PC-3 (cell line): Measurements from ENCODE around the gene GSTK1. TPM values are rescaled to one million over a fixed set of nuclear protein-coding genes. Genes with fewer than 3 reads are reported as not detected.

Source experiments
- ATAC-seq: fragments of 200-7000 bp; cut with Tn5 transposase; 2 replicates; pipeline ENCODE4 v1.9.1; 2020; ENCODE audit warnings: mild to moderate bottlenecking, moderate library complexity
- BruUV-seq: library from RNA; stranded (reverse); fragments of 400-500 nt; replicated peaks from 2 replicates; lab custom pipeline; 2021; lab: Mats Ljungman, UMichigan
- CTCF ChIA-PET: fragments of 300-600 bp; sonication (Branson Sonifier 250); formaldehyde crosslinking; loops from one replicate; lab custom pipeline; 2022; ENCODE audit warnings: antibody characterized with exemption; lab: Charles Lee
- POLR2A ChIA-PET: fragments of 300-600 bp; sonication (Branson Sonifier 250); formaldehyde crosslinking; loops from one replicate; lab custom pipeline; 2022; ENCODE audit warnings: antibody characterized with exemption; ENCODE audit not compliant: unreplicated experiment; lab: Charles Lee
- DNase-seq: peaks from one replicate; pipeline ENCODE4 v3.0.0-alpha.2; 2015
- H2AFZ ChIP-seq: fragments of 300-600 bp; sonication (generic); 2 replicates; pipeline ENCODE4 v1.6.0; 2016; ENCODE audit warnings: antibody characterized with exemption, low read length
- H3F3A ChIP-seq: fragments of 300-600 bp; sonication (generic); one replicate; pipeline ENCODE4 v1.6.0; 2017; ENCODE audit warnings: antibody characterized with exemption, low read length, control low read depth, mild to moderate bottlenecking; ENCODE audit not compliant: unreplicated experiment
- H3K27ac ChIP-seq: fragments of 300-600 bp; sonication (generic); 2 replicates; pipeline ENCODE4 v1.5.1; 2016; ENCODE audit warnings: mild to moderate bottlenecking, low read length
- H3K27me3 ChIP-seq: fragments of 300-600 bp; sonication (generic); 2 replicates; pipeline ENCODE4 v1.6.1; 2016; ENCODE audit warnings: low read length, mixed read lengths
- H3K36me3 ChIP-seq: fragments of 300-600 bp; sonication (generic); 2 replicates; pipeline ENCODE4 v1.6.1; 2016; ENCODE audit warnings: low read depth, mixed run types, low read length, mixed read lengths
- H3K4me1 ChIP-seq: fragments of 300-600 bp; sonication (generic); 2 replicates; pipeline ENCODE4 v1.5.1; 2016; ENCODE audit warnings: low read length; ENCODE audit not compliant: insufficient read depth
- H3K4me2 ChIP-seq: fragments of 300-600 bp; sonication (generic); 2 replicates; pipeline ENCODE4 v1.6.0; 2016; ENCODE audit warnings: low read length
- H3K4me3 ChIP-seq: fragments of 300-600 bp; sonication (generic); 2 replicates; pipeline ENCODE4 v1.5.1; 2016; ENCODE audit warnings: mild to moderate bottlenecking, low read length, mixed read lengths
- H3K79me2 ChIP-seq: fragments of 300-600 bp; sonication (generic); 2 replicates; pipeline ENCODE4 v1.6.1; 2017; ENCODE audit warnings: low read length, mixed read lengths
- H3K9ac ChIP-seq: fragments of 300-600 bp; sonication (generic); 2 replicates; pipeline ENCODE4 v1.6.0; 2016; ENCODE audit warnings: mild to moderate bottlenecking, low read length
- H3K9me2 ChIP-seq: fragments of 300-600 bp; sonication (generic); replicated peaks from 2 replicates; pipeline ENCODE4 v1.6.1; 2016; ENCODE audit warnings: mixed run types, low read length, mixed read lengths
- H3K9me3 ChIP-seq: fragments of 300-600 bp; sonication (generic); 2 replicates; pipeline ENCODE4 v1.6.1; 2016; ENCODE audit warnings: low read length, mixed read lengths
- H4K20me1 ChIP-seq: fragments of 300-600 bp; sonication (generic); 2 replicates; pipeline ENCODE4 v1.6.1; 2016; ENCODE audit warnings: low read length, mixed read lengths
- EZH2 ChIP-seq: fragments of 300-600 bp; sonication (generic); IDR thresholded peaks from one replicate; pipeline ENCODE4 v1.6.1; 2017; ENCODE audit warnings: antibody characterized with exemption, mild to moderate bottlenecking, low read length; ENCODE audit not compliant: unreplicated experiment
- EZH2phosphoT487 ChIP-seq: fragments of 300-600 bp; sonication (generic); IDR thresholded peaks from 2 replicates; pipeline ENCODE4 v1.6.1; 2018; ENCODE audit warnings: mild to moderate bottlenecking, antibody characterized with exemption, low read length, borderline replicate concordance
- intact Hi-C: fragments of 100-400 bp; cut with micrococcal nuclease; formaldehyde crosslinking; loops from 2 replicates; pipeline ENCODE4 v1.9.0; 2023
- total RNA-seq: library from RNA; depleted of rRNA; stranded (reverse); fragments of >200 nt; gene quantifications from 2 replicates; pipeline ENCODE4 v1.2.3, GENCODE V29; 2014
- TF ChIP-seq, protein P1 (sequence below): fragments of 300-600 bp; sonication (generic); conservative IDR thresholded peaks from 2 replicates; pipeline ENCODE4 v1.5.1; 2017; ENCODE audit warnings: antibody characterized with exemption, low read depth, mild to moderate bottlenecking, low read length

Gene GSTK1
- total RNA-seq, 1 experiment from 2014 or later = 111 TPM

DNA sequence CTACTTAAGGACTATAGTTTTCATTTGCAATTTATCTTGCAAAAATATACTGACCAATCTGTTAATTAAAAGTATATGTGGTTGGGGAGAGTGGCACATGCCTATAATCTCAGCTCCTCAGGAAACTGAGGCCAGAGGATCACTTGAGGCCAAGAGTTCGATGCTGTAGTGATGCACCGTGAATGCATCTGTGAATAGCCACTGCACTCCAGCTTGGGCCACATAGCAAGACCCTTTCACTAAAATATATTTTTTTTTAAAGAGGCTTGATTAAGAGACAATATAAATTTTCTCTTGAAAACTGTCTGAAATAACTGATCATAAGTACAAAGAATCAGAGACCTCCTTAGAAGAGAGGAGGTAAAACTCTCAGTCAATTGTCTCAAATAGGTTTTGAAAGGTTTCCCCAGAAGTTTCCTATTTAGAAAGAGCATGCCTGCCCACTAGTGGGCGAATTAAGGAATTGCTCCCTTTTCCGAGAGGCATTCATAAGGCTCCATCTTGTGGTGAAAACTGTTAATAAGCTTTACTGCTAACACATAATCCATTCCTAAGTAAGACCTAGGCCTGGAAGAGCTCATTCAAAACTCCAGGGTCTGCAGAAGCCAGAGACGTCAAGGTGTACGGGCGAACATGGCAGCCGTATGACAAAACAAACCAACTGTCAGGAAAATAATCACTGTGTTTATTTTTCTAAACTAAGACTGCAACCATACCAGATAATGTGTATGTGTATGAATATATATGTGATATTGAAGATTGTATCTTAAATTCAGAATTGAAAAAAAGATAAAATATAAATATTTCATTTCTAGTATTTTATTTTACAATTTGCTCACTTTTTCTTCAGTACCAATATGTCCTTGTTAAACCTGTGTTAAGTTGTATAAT is 48.2 kb upstream of the GSTK1 start:
- H3K4me1 ChIP-seq = no peaks in the 10 kb centered on the region
- no peak overlapping the region for H3K4me3 ChIP-seq
- CTCF ChIA-PET = interaction anchor here (0.5 to 1.9 kb wide), 21 partner anchors 9 to 586 kb away, joined by 3 to 28 read pairs (median 4); partner anchors contain the start of gene CASP2
- no peak overlapping the region for H3K27ac ChIP-seq
- no peaks in the 10 kb centered on the region for H3K79me2 ChIP-seq
- DNase-seq = peak; percentile 91
- no peaks in the 10 kb centered on the region for H3K9me2 ChIP-seq
- H3K9ac ChIP-seq = no peak overlapping the region
- POLR2A ChIA-PET = interaction anchor here (0.6 kb wide), 1 partner anchor 22 kb away, joined by 3 read pairs; no protein-coding TSS in a partner anchor
- peaks cover 6% of the 10 kb centered on the region; the same call in 1 of the 2 replicates for H3K27me3 ChIP-seq
- H4K20me1 ChIP-seq = no peaks in the 10 kb centered on the region
- H3K4me2 ChIP-seq = no peak overlapping the region
- no peaks in the 10 kb centered on the region for H3F3A ChIP-seq
- H3K9me3 ChIP-seq = no peaks in the 10 kb centered on the region
- BruUV-seq = no TSS peak
- ATAC-seq = peak; percentile 81
- no peak overlapping the region for H2AFZ ChIP-seq
- no peak for TF ChIP-seq EZH2
- TF ChIP-seq, protein P1, sequence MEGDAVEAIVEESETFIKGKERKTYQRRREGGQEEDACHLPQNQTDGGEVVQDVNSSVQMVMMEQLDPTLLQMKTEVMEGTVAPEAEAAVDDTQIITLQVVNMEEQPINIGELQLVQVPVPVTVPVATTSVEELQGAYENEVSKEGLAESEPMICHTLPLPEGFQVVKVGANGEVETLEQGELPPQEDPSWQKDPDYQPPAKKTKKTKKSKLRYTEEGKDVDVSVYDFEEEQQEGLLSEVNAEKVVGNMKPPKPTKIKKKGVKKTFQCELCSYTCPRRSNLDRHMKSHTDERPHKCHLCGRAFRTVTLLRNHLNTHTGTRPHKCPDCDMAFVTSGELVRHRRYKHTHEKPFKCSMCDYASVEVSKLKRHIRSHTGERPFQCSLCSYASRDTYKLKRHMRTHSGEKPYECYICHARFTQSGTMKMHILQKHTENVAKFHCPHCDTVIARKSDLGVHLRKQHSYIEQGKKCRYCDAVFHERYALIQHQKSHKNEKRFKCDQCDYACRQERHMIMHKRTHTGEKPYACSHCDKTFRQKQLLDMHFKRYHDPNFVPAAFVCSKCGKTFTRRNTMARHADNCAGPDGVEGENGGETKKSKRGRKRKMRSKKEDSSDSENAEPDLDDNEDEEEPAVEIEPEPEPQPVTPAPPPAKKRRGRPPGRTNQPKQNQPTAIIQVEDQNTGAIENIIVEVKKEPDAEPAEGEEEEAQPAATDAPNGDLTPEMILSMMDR = peak; percentile 100
- intact Hi-C loops = loop anchor here (1.0 to 10.0 kb wide), 4 partner anchors 207 to 610 kb away; no protein-coding TSS in a partner anchor
- H3K36me3 ChIP-seq = peaks cover 2% of the 10 kb centered on the region; the same call in 1 of the 2 replicates

DNA sequence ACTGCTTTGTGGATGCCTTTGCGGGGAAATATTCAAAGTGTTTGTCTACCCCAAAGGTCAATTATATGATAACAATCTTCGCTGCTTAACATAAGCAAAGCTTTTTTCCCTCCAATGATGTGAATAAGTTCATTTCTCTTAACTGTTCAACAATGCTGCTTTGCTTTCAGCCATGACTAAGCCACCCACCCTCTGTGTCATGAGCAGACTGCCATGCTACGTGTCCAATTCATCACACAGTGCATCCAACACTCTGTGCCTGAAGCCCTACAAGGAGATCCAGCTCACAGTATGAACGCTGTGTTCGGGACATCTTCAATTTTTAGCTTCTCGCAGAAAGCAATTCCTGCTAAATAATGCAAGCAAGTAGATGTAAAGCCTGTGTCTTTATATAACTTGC is 47.1 kb upstream of the GSTK1 start:
- no peaks in the 10 kb centered on the region for H3F3A ChIP-seq
- TF ChIP-seq EZH2 = no peak
- TF ChIP-seq, protein P1 = no peak
- TF ChIP-seq EZH2phosphoT487 = no peak
- peaks cover 12% of the 10 kb centered on the region; the same call in 1 of the 2 replicates for H3K27me3 ChIP-seq
- ChIA-PET POLR2A (no interaction called here), CTCF (interaction anchor here (0.6 to 1.9 kb wide), 3 partner anchors 24 to 602 kb away, joined by 3 to 14 read pairs (median 4); no protein-coding TSS in a partner anchor)
- no peak overlapping the region for H3K4me3 ChIP-seq
- H4K20me1 ChIP-seq = no peaks in the 10 kb centered on the region
- no peaks in the 10 kb centered on the region for H3K9me2 ChIP-seq
- H3K4me1 ChIP-seq = no peaks in the 10 kb centered on the region
- ATAC-seq (peak; percentile 68), DNase-seq (peak; percentile 40)
- no peak overlapping the region for H3K27ac ChIP-seq
- H3K36me3 ChIP-seq = peaks cover 2% of the 10 kb centered on the region; the same call in 1 of the 2 replicates
- intact Hi-C loops = loop anchor here (10.0 kb wide), 2 partner anchors 581 to 611 kb away; no protein-coding TSS in a partner anchor
- BruUV-seq = no TSS peak
- no peaks in the 10 kb centered on the region for H3K9me3 ChIP-seq
- no peak overlapping the region for H3K9ac ChIP-seq
- H3K79me2 ChIP-seq = no peaks in the 10 kb centered on the region
- no peak overlapping the region for H3K4me2 ChIP-seq
- no peak overlapping the region for H2AFZ ChIP-seq
